Measurements from ENCODE around the gene LINGO1.

GRCh38 chr15:77681362-77681761 lies 48.6 kb upstream of the LINGO1 start:
- TF ChIP-seq POLR2AphosphoS5 (IDR thresholded peaks at IDR 0.05; ENCODE audit: low read depth, low read length) = no peak
- TF ChIP-seq CTCF (IDR thresholded peaks at IDR 0.05) = no peak
- TF ChIP-seq MXI1 (IDR thresholded peaks at IDR 0.05; ENCODE audit: low read depth, low read length) = no peak
- no peak for TF ChIP-seq JUND (IDR thresholded peaks at IDR 0.05)
- no peak for TF ChIP-seq TEAD4 (IDR thresholded peaks at IDR 0.05; ENCODE audit: borderline replicate concordance, insufficient read depth)
- no peak for TF ChIP-seq SMC3 (IDR thresholded peaks at IDR 0.05; ENCODE audit: low read depth, low read length)
- no peak for TF ChIP-seq RAD21 (IDR thresholded peaks at IDR 0.05; ENCODE audit: low read length)
- TF ChIP-seq EZH2phosphoT487 (IDR thresholded peaks at IDR 0.05; ENCODE audit: borderline replicate concordance, low read depth) = no peak

All from SK-N-SH (cell line).